HG03432 (cell line): ENCODE data around the gene USP49.
A peak's percentile ranks its signal among the peaks of the same experiment; 100 is the strongest.
"Not testable (repeated sequence)": the region's sequence is repeated elsewhere in the genome, so short reads cannot be mapped to it uniquely, and the experiment has no call there.

Source experiments
- ATAC-seq: cut with Tn5 transposase; IDR thresholded peaks from one replicate; pipeline ENCODE4 v1.9.1; 2021; ENCODE audit warnings: mild to moderate bottlenecking, moderate library complexity; ENCODE audit not compliant: unreplicated experiment

The USP49 gene

DNA sequence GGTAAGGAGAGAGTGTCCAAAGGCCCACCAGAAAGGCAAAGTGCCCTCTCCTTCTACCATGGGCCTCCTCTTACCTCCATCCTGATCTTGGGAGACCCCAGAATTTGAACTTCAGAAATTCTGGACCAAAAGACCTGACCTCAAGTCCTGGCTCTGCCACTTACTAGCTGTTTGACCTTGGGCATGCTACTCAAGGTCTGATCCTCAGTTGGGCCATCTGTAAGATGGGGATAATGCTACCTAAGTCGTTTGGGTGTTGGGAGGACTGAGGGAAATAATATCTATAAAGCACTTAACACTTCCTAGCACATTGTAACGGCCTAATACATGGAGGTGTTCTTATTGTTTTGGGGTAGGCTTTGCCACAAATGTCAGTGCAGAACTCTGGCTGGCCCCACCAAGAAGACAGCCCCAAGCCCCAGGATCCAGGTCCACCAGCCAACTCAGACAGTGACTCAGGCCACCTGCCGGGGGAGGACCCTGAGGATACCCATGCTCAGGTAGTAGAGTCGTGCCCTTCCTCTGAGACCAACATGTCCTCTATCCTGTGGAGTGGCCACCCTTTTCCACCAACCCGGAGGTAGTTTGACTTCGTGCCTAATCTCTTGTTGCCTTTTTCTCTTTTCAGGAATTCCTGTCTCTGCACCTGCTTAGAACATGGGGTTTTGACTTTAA is 111.9 kb downstream of the USP49 start:
- ATAC-seq, result no peak

DNA sequence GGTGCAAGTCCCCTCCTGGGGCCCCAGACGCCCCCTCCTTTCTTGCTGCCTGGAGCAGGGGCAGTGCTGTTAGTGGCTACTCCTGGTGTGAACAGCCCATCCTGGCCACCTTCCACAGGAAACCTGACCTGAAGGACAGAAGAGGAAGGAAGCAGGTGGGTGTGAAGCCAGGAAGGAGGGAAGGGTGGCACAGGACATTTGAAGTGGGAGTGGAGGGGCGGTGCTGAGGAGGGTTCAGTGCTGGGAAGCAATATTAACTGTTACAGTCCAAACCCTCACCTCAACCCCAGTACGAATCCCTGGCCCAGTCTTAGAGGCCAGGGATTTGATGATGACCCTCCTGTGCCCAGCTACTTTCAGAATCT is 113.8 kb downstream of the USP49 start:
- ATAC-seq, result no peak

DNA sequence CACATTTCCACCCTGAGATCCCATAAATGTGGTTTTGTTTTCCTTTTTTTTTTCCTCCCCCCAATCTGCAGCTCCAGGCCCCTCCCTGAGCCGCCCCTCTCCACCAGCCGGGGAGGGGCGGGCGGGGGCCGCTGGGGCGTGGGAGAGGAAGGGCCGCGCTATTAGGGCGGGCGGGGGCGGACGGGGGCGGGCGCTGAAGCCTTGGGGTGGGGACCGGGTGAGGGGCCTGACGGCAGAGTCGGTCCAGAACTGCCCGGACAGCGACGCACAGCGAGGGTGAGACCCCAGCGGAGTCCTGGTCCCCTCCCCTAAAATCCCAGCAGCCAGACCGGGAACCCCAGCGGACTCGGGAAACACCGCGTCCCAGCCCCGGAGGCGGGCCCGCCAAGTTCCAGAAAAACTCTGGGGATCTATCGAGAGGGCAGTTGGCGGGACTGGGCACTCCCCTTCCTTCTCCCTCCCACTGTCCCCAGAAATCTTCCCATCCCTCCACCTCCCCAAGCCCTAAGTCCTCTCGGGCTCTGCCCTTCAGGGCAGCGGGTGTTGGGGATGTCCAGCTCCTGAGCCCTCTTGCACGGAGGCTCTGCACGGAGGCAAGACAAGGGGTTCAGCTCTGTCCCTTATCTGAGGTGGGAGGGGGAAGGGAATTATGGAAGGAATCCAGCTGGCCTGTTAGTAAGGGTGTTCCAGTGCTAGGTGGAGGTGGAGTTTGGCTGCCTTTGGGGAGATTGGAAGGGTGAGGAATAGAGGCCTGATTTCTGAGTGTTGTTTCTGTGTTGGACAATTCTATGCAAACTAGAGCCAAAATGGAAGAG is 114.4 kb downstream of the USP49 start, which contains the start of gene PRICKLE4:
TSS of gene PRICKLE4 (plus strand) at position 232 of the 815 bp plus-strand sequence. CDS start 2,692 bp downstream, outside the sequence.
- no peak for ATAC-seq

DNA sequence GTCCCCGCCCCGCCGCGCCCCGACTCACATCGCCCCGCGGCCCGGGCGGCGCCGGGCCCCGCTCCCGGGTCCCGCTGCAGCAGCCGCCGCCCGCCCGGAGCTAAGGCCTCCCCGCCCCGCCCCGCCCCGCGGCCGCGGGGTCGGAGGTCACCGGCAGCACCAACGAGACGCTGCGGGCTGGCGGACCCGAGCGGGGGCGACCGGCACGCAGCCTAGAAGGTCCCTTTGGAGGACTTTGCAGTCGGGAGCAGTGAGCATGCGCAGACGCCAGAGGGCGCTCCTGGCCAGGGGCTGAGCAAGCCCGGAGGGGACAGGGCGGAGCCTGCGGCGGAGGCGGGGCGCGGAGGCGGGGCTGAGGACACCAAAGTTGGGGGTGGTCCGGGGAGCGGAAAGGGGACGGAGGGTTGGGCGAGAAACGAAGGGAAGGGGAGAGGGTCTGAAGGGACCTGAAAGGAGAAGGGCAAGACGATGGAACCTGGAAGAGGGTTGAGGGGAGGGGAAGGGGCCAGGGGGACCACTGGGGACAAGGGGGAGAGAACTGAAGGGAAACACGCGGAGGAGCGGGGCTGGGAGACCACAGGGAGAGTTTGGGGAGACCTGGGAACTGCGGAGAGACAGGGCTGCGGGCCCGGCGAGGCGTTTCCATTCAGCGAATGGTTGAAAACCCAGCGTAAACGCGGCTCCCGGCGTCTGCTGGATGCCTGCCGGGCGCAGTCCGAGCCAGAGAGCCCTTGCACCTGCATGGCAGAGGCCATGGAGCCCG is 115.2 kb downstream of the USP49 start, which contains the start of gene FRS3:
TSS of gene FRS3 (minus strand) at position 113 of the 763 bp plus-strand sequence. CDS start 2,913 bp downstream, outside the sequence.
- ATAC-seq, result peak; percentile 96

DNA sequence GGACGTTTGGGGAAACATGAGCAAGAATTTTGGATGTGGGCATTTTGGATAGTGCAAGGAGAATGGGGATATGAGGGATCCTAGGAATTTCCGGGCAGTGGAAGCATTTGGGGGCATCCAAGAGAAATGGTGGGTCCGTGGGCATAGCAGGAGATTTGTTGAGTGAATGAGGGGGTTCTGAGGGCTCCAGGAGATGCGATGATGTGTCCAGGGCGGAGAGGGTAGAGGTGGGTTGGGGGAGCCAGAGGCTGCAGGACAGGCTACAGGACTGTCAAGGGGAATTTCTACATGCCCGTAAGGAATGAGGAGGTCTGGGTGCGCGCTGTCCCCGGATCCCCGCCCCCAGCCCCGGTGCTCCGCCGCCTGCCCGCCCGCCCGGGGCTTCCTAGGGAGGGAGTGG is 115.8 kb downstream of the USP49 start:
- no peak for ATAC-seq

DNA sequence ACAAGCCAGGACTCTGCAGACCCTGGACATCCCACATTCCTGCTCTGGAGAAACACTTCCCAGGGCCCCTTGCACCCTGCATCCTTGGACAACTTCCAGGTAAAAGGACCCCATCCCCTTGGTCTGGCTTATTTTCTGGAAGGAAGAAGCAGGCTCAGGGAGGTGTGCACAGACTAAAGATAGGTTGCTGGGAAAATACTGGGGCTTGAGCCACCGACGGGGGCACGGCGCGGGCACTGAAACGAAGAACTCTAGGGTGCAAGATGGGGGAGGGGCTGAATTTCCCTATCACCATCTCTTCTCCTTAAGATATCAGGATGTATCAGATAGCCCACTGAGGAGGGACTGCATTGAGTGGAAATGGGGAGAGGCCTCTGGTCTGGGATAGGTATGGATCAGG is 116.3 kb downstream of the USP49 start:
- no peak for ATAC-seq

DNA sequence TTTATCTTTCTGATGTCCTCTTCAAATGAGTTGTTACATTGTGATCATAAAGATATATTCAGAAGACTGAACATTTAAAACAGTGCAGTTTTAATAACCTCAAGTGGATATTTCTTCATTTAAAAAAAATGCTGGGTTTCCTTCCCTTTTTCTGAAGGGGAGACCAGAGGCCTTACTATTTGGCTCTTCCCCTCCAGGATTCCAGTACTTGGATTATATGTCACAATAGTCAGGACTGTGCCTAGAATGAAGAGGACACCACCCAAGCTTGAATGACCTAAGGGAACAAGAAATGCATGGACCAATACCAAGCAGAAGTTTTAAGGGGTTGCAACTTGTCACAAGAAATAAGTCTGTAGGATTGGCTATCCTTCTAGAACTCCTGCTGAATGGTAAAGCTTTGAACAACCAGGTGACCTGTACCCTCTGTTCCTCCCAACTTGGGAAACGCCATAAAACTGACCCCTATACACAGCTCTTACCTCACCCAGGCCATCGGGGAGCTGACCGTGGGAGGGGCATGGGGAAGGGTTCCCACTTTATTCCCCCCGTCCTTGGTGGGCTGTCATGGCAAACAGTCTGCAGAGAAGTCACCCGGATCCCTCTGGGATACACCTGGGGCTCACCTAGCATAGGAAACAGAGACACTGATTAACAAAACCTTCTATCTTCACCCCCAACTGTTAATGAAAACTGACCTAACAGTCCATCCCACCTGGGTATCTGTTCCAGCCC is 117.5 kb downstream of the USP49 start:
- no peak for ATAC-seq

DNA sequence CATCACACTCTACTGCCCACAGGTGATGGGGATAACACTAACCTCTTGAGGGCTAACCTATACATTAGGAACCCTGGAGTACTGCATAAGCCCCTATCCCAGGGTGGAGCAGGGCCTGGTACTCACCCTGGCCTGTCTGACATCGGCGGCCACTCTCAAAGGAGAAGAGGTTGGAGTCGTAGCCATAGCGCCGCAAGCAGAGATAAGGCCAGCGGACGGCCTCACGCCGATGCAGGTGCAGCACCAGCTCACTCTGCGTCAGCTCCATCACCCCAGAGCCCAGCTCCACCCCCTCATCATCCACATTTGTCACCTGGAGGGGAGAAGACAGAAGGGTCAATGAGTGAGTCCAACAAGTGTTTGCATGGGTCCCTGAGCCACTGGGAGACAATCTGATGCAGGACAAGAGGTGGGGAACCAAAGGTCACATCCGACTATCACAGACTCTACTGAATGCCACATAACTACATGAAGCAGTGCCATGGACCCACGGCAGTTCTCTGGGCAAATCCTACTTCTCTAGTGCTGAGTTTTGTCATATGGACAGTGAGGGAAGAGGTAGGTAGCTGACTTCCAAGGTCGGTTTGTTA is 119.8 kb downstream of the USP49 start:
- ATAC-seq, result no peak

DNA sequence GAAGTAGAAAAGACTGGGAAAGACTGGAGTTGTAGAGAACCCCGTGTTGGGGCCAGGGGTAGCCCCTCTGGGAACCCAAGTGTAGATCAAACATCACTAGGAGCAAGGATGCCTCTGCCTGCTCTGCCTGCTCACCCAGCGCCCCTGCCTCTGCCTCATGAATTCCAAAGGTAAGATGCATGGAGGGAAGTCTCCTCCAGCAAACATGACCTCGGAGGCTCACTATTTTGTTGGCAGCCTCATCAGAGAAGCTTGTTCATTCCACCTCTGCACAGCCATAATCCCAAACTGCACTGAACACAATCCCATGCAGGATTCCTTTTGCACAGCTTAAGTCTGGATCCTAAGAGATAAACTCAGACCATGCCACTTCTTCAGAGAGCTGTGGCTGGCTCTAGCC is 120.3 kb downstream of the USP49 start:
- no peak for ATAC-seq

DNA sequence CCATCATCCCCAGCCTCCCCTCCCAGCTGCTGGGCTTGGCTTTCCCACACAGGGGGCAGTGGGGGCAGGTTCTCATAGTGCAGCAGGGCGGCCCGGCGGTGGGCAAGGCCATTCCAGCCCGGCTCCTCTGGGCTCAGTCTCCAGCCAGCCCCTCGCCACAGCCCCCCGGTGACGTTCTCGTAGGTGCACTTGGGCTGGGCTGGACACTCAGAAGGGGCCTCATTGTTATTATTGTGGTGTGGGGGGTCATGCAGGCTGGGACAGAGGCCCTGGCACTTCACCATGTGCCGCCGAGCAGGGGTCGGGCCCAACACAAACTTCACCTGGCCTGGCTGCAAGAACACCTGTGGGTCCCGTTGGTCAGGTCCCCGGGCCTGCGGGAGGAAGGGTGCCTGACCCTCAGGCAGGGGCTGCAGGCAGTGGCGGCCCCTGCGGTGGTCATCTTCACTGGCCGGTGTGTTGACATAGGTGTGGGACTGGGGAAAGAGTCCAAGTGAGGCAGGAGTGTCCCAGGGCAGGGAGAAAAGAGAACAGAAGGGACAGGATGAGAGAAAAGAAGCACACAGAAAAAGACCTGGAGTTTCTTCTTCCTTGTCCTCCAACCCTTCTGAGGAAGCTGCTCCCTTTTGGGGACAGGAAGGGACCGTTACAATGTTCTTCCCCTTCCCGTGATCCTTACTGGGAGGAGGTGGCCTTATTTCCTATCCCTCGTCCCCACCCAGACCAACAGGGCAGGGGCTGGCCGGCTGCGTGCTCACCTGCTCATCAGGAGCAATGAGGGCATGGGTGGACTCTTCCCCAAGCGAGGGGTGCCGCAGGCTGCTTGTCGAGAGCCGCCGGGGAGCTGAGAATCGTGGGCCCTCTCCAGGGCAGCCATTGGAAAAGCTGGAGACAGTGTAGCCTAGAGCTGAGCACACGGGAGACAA is 123.9 kb downstream of the USP49 start:
- no peak for ATAC-seq

DNA sequence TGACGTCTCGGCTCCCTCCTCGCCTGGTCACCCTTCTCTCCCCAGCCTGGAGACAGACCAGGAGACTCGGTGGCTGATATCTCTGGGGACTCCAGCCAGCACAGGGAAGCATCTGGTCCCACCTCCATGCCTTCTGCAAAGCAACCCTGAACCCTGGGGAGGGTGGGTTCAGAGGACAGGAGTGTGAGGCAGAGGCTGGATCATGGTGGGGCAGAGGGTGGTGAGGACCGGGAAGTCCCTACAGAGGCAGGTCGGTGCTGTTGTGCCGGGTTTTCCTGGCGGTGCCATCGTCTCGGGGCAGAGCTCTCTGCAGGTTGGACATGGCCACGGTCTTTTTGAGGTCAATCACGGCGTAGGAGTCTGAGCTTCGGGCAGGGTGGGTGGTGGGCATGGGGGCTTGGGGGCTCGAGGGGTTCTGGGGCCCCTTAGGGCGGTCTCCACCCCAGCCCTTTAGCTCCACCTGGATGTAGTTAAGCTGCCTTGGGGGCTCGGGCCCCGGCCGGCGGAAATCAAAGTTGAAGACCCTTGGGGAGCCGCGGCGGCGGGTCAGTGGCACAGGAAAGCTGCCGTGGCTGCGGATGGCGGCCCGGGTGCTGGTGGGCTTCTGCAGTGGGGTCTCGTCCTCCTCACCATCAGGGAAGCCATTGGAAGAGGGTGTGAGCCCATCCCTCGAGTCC is 124.7 kb downstream of the USP49 start:
- no peak for ATAC-seq

DNA sequence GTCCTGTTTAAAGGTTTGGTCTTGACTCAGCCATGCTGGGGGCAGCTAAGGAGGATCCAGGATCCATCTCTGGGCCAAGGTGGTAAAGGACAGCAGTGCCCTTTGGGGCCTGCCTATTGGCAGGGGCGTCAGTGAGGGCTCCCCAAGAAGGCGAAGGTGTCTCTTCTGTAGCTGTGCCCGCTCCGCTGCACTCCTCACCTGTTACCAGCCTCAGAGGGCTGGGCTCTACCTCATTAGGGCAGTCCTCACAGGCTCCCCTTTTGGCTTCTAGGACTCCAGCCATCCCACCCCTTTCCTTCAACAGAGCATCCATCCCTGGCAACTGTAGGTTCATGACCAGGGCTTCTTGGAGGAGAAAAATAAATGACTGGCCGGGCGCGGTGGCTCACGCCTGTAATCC is 125.8 kb downstream of the USP49 start:
- ATAC-seq, result no peak

DNA sequence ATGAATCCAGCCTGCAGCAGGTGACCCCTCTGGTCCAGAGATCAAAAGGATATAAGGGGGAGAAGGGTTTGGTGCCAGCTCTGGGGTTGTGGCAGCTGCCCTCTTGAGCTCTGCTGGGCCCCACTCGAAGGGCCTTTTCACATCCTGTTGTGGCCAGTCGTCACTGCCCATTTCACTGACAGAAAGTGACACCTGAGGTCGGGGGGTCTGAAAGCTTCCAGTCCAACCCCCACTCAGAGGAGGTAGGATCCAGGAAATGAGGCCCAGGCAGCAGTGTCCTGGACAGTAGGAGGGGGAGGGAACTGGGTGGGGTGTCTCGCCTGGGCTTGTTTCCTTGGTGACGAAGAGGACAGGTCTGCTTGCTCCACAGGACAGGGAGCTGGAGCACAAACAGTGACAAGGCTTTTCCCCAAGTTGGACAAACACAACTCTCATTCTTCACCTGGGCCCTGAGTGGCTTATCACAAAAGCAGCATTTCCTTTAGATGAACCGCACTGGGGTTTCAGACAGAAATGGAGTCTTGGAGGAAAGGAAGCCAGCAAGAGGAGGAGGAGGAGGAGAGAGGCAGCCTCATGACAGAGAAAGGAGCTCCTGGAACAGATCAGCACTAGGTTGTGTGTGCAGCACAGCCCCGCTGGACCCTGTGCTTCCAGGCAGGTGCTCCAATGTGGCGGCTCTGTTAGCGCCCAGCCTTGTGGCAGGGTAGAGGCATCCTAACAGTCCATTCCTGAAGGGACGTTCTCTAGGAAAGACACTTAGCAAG is 126.4 kb downstream of the USP49 start:
- no peak for ATAC-seq

DNA sequence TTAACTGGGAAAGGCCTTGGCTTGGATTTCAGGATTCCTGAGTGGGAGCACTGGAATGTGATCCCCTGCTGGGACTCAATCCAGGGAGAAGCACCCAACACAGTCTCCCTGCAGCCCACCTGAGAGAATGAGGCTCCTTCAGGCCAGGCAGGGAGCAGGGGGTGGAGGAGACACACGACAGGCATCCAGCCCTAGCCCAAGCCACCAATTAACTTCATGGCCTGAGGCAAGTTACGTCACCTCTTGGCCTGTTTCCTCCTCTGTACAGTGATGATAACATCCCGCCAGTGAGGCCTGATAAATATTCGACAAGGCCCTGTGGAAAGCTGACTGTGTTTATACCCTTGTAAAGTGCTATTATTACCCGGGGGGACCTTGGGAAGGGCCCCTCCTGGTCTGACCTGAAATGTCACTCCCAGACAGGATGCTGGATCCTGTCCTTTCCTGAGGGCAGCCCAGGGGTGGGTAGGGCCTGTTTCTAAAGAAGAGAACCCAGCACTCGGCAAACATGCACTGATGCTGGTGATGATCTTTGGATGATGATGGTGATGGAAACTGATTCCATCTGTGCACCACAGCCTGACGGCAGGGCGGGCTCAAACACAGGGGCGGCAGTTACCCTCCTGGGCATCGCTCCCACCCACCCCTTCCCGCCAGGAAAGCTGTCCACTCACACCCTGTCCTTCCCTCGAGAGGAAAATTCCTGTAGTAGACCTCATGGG is 127.9 kb downstream of the USP49 start:
- ATAC-seq, result no peak

DNA sequence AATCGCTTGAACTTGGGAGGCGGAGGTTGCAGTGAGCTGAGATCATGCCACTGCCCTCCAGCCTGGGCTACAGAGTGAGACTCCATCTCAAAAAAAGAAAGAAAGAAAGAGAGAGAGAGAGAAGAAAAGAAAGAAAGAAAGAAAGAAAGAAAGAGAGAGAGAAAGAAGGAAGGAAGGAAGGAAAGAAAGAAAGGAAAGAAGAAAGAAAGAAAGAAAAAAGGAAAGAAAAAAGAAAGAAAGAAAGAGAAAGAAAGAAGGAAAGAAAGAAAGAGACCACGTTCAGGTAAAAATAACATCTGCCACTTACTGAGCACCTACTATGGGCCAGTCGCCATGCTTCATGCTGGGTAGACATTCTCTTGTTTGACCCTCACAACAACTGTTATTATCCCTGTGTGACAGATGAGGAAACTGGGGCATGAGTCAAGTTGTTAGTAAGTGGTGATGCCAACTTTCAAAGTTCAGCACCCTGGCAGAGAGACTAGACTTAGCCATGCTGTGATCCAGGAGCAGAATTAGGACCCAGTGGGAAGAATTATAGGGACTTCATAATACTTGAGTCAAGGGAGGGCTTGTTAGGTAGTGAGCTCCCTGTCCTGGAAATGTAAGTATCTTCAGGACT is 129.0 kb downstream of the USP49 start:
- not testable (repeated sequence) for ATAC-seq

DNA sequence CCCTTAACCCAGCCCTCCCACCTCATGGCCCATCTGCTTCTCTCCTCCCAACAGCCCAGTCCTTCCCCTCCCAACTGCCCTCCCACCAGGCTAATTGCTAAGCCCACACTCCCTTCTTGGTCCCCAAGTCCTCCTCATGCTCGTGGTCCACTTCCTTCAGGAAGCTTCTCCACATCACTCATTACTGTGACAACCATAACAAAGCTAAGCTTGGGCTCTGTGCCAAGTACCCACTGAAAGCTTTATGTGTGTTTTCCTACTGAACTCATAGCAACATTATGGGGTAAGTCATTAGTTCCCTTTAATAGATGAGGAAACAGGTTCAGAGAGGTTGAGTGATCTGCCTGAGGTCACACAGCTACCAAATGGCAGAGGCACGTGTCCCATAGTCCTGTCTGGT is 131.7 kb downstream of the USP49 start:
- no peak for ATAC-seq
